B cell (primary cell): Measurements from ENCODE around the gene ACAN. TPM values are rescaled to one million over a fixed set of nuclear protein-coding genes. Genes with fewer than 3 reads are reported as not detected.

Experiments
- ATAC-seq: fragments of 200-7000 bp; cut with Tn5 transposase; one replicate; pipeline ENCODE4 v1.10.0; 2021; ENCODE audit warnings: low read depth, mild to moderate bottlenecking, moderate number of reproducible peaks, moderate library complexity
- CTCF ChIA-PET: fragments of 350-600 bp; sonication (Branson Sonifier 250); formaldehyde crosslinking; loops from one replicate; lab custom pipeline; 2021; ENCODE audit warnings: antibody characterized with exemption, inconsistent platforms; lab: Charles Lee
- POLR2A ChIA-PET: fragments of 350-600 bp; sonication (Branson Sonifier 250); formaldehyde crosslinking; loops from one replicate; lab custom pipeline; 2021; ENCODE audit warnings: antibody characterized with exemption; lab: Charles Lee
- DNase-seq: peaks from one replicate; pipeline ENCODE4 v3.0.0; 2013
- H2AFZ ChIP-seq: 2 replicates; pipeline ENCODE4 v1.6.1; 2012; ENCODE audit warnings: mild to moderate bottlenecking, low read depth, low read length; ENCODE audit not compliant: insufficient read depth, poor library complexity, severe bottlenecking
- H3K27ac ChIP-seq, 2 donors: 1 replicate in 1 of 2; 2 replicates in 1 of 2; pipeline ENCODE4 v1.5.1; 2012 to 2013; ENCODE audit warnings: low read length in 2 of 2, mild to moderate bottlenecking in 2 of 2, moderate library complexity in 1 of 2
- H3K27me3 ChIP-seq, 4 experiments: fragments of 200-600 bp in 1 of 4; sonication (generic) in 1 of 4; replicated peaks in 1 of 4; 1 replicate in 2 of 4; 2 replicates in 2 of 4; pipeline versions ENCODE4 v1.6.1 to v1.7.0; 2013 to 2016; ENCODE audit warnings: low read length in 3 of 4, mild to moderate bottlenecking in 2 of 4, mixed read lengths in 1 of 4, moderate library complexity in 1 of 4; ENCODE audit not compliant: insufficient read depth in 4 of 4, control insufficient read depth in 3 of 4; ENCODE audit errors: control extremely low read depth in 1 of 4
- H3K36me3 ChIP-seq, 2 experiments: replicated peaks in 1 of 2; 1 replicate in 1 of 2; 2 replicates in 1 of 2; pipeline versions ENCODE4 v1.6.1 to v1.7.1; 2013; ENCODE audit warnings: low read length in 1 of 2; ENCODE audit not compliant: insufficient read depth in 2 of 2, control insufficient read depth in 1 of 2; ENCODE audit errors: control extremely low read depth in 1 of 2, extremely low read depth in 1 of 2
- H3K4me1 ChIP-seq, 2 donors: fragments of 200-600 bp in 1 of 2; sonication (generic) in 1 of 2; 1 replicate in 1 of 2; 2 replicates in 1 of 2; pipeline versions ENCODE4 v1.5.1 to v1.6.1; 2013 to 2017; ENCODE audit warnings: low read length in 2 of 2; ENCODE audit not compliant: control insufficient read depth in 2 of 2, insufficient read depth in 2 of 2
- H3K4me2 ChIP-seq: replicated peaks from 2 replicates; pipeline ENCODE3; 2012; ENCODE audit warnings: mild to moderate bottlenecking, low read depth, low read length; ENCODE audit not compliant: poor library complexity, severe bottlenecking
- H3K4me3 ChIP-seq, 5 experiments: fragments of 200-600 bp in 1 of 5; sonication (generic) in 1 of 5; 1 replicate in 3 of 5; 2 replicates in 2 of 5; pipeline versions ENCODE4 v1.5.1 to v1.7.0; 2011 to 2016; ENCODE audit warnings: low read length in 4 of 5, mild to moderate bottlenecking in 4 of 5, low read depth in 2 of 5, control low read depth in 1 of 5, moderate library complexity in 1 of 5; ENCODE audit not compliant: insufficient read depth in 1 of 5; ENCODE audit errors: control extremely low read depth in 1 of 5, extremely low read depth in 1 of 5
- H3K79me2 ChIP-seq: fragments of 200-600 bp; sonication (generic); one replicate; pipeline ENCODE4 v1.6.0; 2016; ENCODE audit warnings: low read length; ENCODE audit not compliant: control insufficient read depth, insufficient read depth
- H3K9ac ChIP-seq: fragments of 200-600 bp; sonication (generic); 2 replicates; pipeline ENCODE4 v1.6.1; 2017; ENCODE audit warnings: mild to moderate bottlenecking, low read length, moderate library complexity
- H3K9me3 ChIP-seq, 3 donors: one replicate each; pipeline versions ENCODE4 v1.6.1 to v1.7.1; 2013; ENCODE audit warnings: low read length in 2 of 3; ENCODE audit not compliant: control insufficient read depth in 2 of 3, insufficient read depth in 1 of 3; ENCODE audit errors: control extremely low read depth in 1 of 3
- H4K20me1 ChIP-seq: 2 replicates; pipeline ENCODE4 v1.6.0; 2012; ENCODE audit warnings: mild to moderate bottlenecking, low read length; ENCODE audit not compliant: insufficient read depth, control insufficient read depth, poor library complexity, severe bottlenecking
- H3K27ac Mint-ChIP-seq: one replicate; pipeline ENCODE4 v1.8.0; 2021; ENCODE audit warnings: mixed read lengths
- H3K27me3 Mint-ChIP-seq: one replicate; pipeline ENCODE4 v1.8.0; 2021; ENCODE audit warnings: mixed read lengths
- H3K4me1 Mint-ChIP-seq: one replicate; pipeline ENCODE4 v1.8.0; 2021; ENCODE audit warnings: mixed read lengths
- H3K4me3 Mint-ChIP-seq: one replicate; pipeline ENCODE4 v1.8.0; 2021; ENCODE audit warnings: mixed read lengths
- H3K9me3 Mint-ChIP-seq: one replicate; pipeline ENCODE4 v1.8.0; 2022; ENCODE audit warnings: mixed read lengths; ENCODE audit not compliant: insufficient read depth
- CTCF ChIP-seq: fragments of 200-600 bp; IDR thresholded peaks from one replicate; pipeline ENCODE4 v1.8.0; 2022; ENCODE audit warnings: antibody characterized with exemption, mild to moderate bottlenecking
- EZH2 ChIP-seq: IDR thresholded peaks from 2 replicates; pipeline ENCODE4 v1.6.1; 2012; ENCODE audit warnings: borderline replicate concordance, low read depth, mild to moderate bottlenecking, moderate library complexity, low read length; ENCODE audit not compliant: insufficient read depth, poor library complexity, severe bottlenecking
- WGBS: methylation state at CpG from one replicate; pipeline ENCODE4 v1.1.5; 2013; ENCODE audit warnings: missing lambda C conversion rate; ENCODE audit not compliant: insufficient coverage; 5-methylcytosine and 5-hydroxymethylcytosine counted together
- intact Hi-C: fragments of 100-400 bp; cut with micrococcal nuclease; formaldehyde crosslinking; loops from one replicate; pipeline ENCODE4 v1.10.0; 2022
- polyA plus RNA-seq: library from polyadenylated mRNA; depleted of rRNA; stranded (reverse); fragments of >200 nt; gene quantifications from 2 replicates; pipeline ENCODE4 v1.2.3, GENCODE V29; 2012
- total RNA-seq, 2 donors: library from RNA; stranded (reverse); fragments of 120-200 nt in 1 of 2; gene quantifications; 1 replicate in 1 of 2; 2 replicates in 1 of 2; pipeline versions ENCODE4 v1.2.3 to v1.2.4, GENCODE V29; 2013 to 2022

ACAN gene
- total and polyA plus RNA-seq, 2 donors (not counting 1 experiment from before 2014, with no cell fraction given): 0.01 TPM; not detected in 1

- intact Hi-C loops: no loop called here
- H3K27ac Mint-ChIP-seq: peak overlapping the region; percentile 56
- Histone ChIP-seq H3K4me2 (no peak overlapping the region), H3K4me1 (peaks cover 7 to 22% of the 10 kb centered on the region in 2 donors), H3K9me3 (no peaks in the 10 kb centered on the region), H3K4me3 (no peak overlapping the region), H3K79me2 (no peaks in the 10 kb centered on the region), H2AFZ (no peak overlapping the region), H3K36me3 (no peaks in the 10 kb centered on the region), H3K27ac (no peak overlapping the region), H3K9ac (no peak overlapping the region), H3K27me3 (no peaks in the 10 kb centered on the region), H4K20me1 (no peaks in the 10 kb centered on the region)
- DNase-seq (no peak), ATAC-seq (no peak)
- H3K9me3 Mint-ChIP-seq: no peaks in the 10 kb centered on the region
- CTCF ChIA-PET: interaction anchor here (1.1 kb wide), 1 partner anchor 221 kb away, joined by 3 read pairs; no protein-coding TSS in a partner anchor
- POLR2A ChIA-PET: no interaction called here
- no peak overlapping the region for H3K4me3 Mint-ChIP-seq
- no peaks in the 10 kb centered on the region for H3K27me3 Mint-ChIP-seq
- 94% methylated on average over 12 of the region's 16 CpGs for WGBS
- peaks cover 30% of the 10 kb centered on the region for H3K4me1 Mint-ChIP-seq
- no peak for TF ChIP-seq EZH2
- TF ChIP-seq CTCF: no peak
These were observed 105.7 kb downstream of the ACAN start for GRCh38 chr15:88908697-88909621.
